Skeletal muscle satellite cell (primary cell): ENCODE results near the gene PIEZO1.

Experiments used
- H3K27me3 ChIP-seq: 2 replicates; pipeline ENCODE4 v1.7.0; 2013; ENCODE audit warnings: low read length; ENCODE audit not compliant: control insufficient read depth, insufficient read depth
- H3K36me3 ChIP-seq: 2 replicates; pipeline ENCODE4 v1.7.0; 2013; ENCODE audit warnings: mild to moderate bottlenecking, control low read depth, low read length; ENCODE audit not compliant: insufficient read depth
- H3K4me1 ChIP-seq: 2 replicates; pipeline ENCODE4 v1.7.0; 2013; ENCODE audit warnings: low read length; ENCODE audit not compliant: control insufficient read depth, insufficient read depth
- H3K4me2 ChIP-seq: 2 replicates; pipeline ENCODE4 v1.7.0; 2013; ENCODE audit warnings: mild to moderate bottlenecking, low read length
- H3K4me3 ChIP-seq: 2 replicates; pipeline ENCODE4 v1.7.0; 2013; ENCODE audit warnings: low read length
- H3K9ac ChIP-seq: 2 replicates; pipeline ENCODE4 v1.7.0; 2013; ENCODE audit warnings: mild to moderate bottlenecking, low read depth, low read length, moderate library complexity
- H3K9me3 ChIP-seq: replicated peaks from 2 replicates; pipeline ENCODE4 v1.7.0; 2013; ENCODE audit warnings: mild to moderate bottlenecking, control low read depth, low read length

PIEZO1 gene

DNA sequence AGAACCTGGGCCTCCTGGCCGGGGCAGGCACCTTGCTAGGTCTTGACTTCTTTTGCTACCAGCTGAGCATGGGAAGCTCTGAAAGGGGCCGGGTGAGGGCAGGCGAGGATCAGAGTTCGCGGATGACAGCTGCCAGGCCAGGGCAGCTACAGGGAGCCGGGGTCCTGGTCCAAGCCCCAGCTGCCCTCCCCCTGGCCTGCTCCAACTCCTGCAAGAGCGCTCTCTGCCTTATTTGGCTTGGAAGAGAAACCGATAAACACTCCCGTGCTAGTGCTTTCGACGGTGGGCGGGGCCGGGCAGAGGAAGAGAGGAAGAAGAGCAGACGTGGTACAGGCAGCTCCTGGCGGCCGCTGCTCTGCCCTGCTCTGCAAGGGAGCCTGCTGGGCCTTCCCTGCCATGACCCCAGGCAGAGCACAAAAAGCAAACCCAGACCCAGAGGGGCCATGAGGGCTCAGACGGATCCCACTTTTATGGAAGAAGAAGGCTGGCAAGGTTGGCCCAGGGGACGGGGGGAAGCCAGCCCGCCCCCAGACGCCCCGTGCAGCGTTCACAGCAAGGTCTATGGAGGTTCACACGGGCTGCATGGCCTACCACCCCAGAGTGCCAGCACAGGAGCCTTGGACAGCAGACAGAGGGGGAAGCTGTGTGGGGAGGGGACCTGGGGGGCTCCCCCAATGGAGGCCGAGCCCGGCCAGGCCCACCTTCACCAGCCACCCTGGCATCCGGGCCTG, 25.6 kb downstream of the PIEZO1 start:
- H3K4me3 ChIP-seq = no peak overlapping the region
- H3K9me3 ChIP-seq = no peaks in the 10 kb centered on the region
- H3K4me2 ChIP-seq = peak overlapping the region; percentile 51
- H3K27me3 ChIP-seq = no peaks in the 10 kb centered on the region
- peaks cover 32% of the 10 kb centered on the region for H3K36me3 ChIP-seq
- H3K4me1 ChIP-seq = peaks cover 48% of the 10 kb centered on the region
- no peak overlapping the region for H3K9ac ChIP-seq

- Histone ChIP-seq H3K4me2 (peak overlapping the region; percentile 51), H3K9ac (no peak overlapping the region), H3K27me3 (no peaks in the 10 kb centered on the region), H3K4me3 (no peak overlapping the region), H3K4me1 (peaks cover 52% of the 10 kb centered on the region), H3K9me3 (no peaks in the 10 kb centered on the region), H3K36me3 (peaks cover 27% of the 10 kb centered on the region)
Observed at GRCh38 chr16:88758944-88759244, 26.1 kb downstream of the PIEZO1 start.

GRCh38 chr16:88758227-88758943, 26.6 kb downstream of the PIEZO1 start:
- peaks cover 25% of the 10 kb centered on the region for H3K36me3 ChIP-seq
- no peak overlapping the region for H3K9ac ChIP-seq
- H3K4me1 ChIP-seq = peaks cover 53% of the 10 kb centered on the region
- no peak overlapping the region for H3K4me3 ChIP-seq
- H3K4me2 ChIP-seq = peak overlapping the region; percentile 36
- H3K9me3 ChIP-seq = no peaks in the 10 kb centered on the region
- no peaks in the 10 kb centered on the region for H3K27me3 ChIP-seq

- no peak overlapping the region for H3K4me3 ChIP-seq
- no peak overlapping the region for H3K4me2 ChIP-seq
- H3K27me3 ChIP-seq = no peaks in the 10 kb centered on the region
- no peaks in the 10 kb centered on the region for H3K9me3 ChIP-seq
- no peak overlapping the region for H3K9ac ChIP-seq
- H3K36me3 ChIP-seq = peaks cover 26% of the 10 kb centered on the region
- H3K4me1 ChIP-seq = peaks cover 53% of the 10 kb centered on the region
Observed at GRCh38 chr16:88755745-88756443, 29.1 kb downstream of the PIEZO1 start.

DNA sequence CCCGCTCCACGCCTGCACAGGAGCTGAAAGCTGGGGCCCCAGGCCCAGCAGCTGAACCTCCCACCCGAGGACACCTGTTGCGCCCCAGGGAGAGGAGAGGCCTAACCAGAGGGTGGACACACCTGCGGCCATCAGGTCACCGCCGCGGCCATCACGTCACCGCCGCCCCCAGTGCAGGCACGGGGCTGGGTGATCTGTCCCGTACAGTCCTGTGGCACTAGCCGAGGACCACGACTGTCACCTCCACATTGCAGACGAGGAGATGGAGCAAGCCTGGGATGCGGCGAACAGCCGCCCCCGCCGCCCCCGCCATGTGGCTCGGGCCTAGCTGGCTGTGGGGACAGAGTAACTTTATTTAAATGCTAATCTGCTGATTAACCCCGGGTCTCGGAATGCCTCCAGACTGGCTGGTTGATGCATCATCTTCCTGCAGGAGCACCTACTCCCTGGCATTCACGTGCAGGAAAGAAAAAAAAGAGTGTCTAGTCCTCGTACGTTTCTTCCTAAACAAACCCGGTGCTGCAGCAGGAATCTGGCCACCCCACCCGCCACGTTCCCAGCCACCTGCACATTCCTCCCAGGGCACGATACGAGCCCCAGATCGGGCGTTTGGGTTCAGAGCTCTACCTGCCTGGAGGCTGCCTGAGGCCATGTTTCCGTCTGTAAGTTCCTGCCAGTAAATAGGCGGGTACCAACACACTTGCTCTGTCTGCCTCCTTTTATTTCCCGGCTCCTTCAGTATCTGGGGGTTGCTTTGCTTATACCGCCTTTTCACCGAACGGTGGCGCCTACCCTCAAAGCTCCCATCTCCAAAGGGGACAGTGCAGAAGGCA, 29.9 kb downstream of the PIEZO1 start:
- H3K4me2 ChIP-seq = peak overlapping the region; percentile 50
- H3K4me1 ChIP-seq = peaks cover 52% of the 10 kb centered on the region
- H3K4me3 ChIP-seq = no peak overlapping the region
- H3K36me3 ChIP-seq = peaks cover 26% of the 10 kb centered on the region
- H3K9me3 ChIP-seq = no peaks in the 10 kb centered on the region
- no peaks in the 10 kb centered on the region for H3K27me3 ChIP-seq
- peak overlapping the region; percentile 24 for H3K9ac ChIP-seq

- H3K27me3 ChIP-seq = no peaks in the 10 kb centered on the region
- H3K9me3 ChIP-seq = no peaks in the 10 kb centered on the region
- peak overlapping the region; percentile 50 for H3K4me2 ChIP-seq
- peaks cover 26% of the 10 kb centered on the region for H3K36me3 ChIP-seq
- no peak overlapping the region for H3K9ac ChIP-seq
- H3K4me1 ChIP-seq = peaks cover 44% of the 10 kb centered on the region
- no peak overlapping the region for H3K4me3 ChIP-seq
Observed at GRCh38 chr16:88754109-88754911, 30.7 kb downstream of the PIEZO1 start.

DNA sequence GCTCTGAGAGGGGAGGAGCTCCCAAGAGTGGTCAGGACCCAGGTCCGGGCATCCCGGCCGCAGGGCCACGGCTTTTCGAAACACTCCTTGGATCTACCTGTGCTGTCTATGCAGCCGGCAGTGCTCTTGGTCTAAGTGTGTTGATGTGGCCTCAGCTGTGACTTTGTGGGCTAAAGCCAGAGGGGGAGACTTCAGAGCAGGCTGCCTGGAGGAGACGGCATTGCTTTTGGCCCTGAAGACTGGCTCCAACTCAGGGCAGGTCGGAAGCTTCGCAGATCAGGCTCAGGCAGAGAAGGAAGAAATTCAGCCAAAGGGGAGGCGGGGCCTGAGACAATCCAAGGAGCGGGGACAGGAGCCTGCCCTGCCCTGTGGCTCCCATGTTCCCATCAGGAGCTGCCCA, 31.4 kb downstream of the PIEZO1 start:
- H3K27me3 ChIP-seq = no peaks in the 10 kb centered on the region
- no peak overlapping the region for H3K9ac ChIP-seq
- no peak overlapping the region for H3K4me3 ChIP-seq
- H3K36me3 ChIP-seq = peaks cover 22% of the 10 kb centered on the region
- no peak overlapping the region for H3K4me2 ChIP-seq
- peaks cover 37% of the 10 kb centered on the region for H3K4me1 ChIP-seq
- H3K9me3 ChIP-seq = no peaks in the 10 kb centered on the region

DNA sequence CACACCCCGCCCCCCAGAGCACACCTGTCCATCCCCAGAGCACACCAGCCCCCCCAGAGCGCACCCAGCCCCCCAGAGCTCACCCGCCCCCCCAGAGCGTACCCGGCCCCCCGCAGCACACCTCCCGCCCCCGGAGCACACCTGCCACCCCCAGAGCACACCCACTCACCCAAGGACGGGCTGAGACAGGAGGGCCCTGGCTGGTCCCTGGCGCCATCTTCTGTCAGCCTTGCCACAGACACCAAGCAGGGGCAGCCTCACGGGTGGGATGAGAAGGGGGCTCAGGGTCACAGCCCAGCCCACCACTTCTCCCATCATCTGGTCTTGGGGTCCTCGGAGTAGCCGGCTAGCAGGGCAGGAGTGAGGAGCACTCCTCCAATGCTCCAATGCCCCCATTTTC, 31.8 kb downstream of the PIEZO1 start:
- Histone ChIP-seq H3K36me3 (peaks cover 21% of the 10 kb centered on the region), H3K4me2 (no peak overlapping the region), H3K4me1 (peaks cover 33% of the 10 kb centered on the region), H3K27me3 (no peaks in the 10 kb centered on the region), H3K4me3 (no peak overlapping the region), H3K9me3 (no peaks in the 10 kb centered on the region), H3K9ac (no peak overlapping the region)

DNA sequence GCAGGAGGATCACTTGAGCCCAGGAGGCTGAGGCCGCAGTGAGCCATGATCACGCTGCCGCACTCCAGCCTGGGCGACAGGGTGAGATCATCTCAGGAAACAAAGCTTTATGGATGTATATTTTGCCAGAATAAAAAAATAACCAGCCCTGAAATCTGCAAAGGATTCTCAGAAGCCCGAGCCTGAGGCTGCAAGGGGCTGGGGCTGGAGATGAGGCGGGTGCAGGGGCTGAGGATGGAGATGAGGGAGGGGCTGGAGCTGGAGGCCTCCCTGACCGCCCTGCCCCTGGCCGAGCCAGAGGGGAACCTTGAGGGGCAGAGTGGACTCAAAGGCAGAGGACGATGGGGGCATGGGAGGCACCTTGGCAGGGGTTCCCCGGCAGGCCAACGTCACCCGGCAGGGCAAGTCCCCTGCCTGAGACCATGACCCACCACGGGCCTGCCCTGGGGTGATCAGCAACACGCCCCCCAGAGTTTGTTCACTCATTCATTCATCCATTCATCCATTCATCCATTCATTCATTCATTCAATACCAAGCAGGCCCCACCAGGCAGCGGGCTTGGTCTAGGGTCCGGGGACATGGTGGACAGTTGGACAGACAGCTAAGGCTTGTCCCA, 32.5 kb downstream of the PIEZO1 start:
- H3K9ac ChIP-seq = no peak overlapping the region
- H3K27me3 ChIP-seq = no peaks in the 10 kb centered on the region
- H3K36me3 ChIP-seq = peaks cover 23% of the 10 kb centered on the region
- H3K9me3 ChIP-seq = no peaks in the 10 kb centered on the region
- H3K4me2 ChIP-seq = no peak overlapping the region
- no peak overlapping the region for H3K4me3 ChIP-seq
- peaks cover 28% of the 10 kb centered on the region for H3K4me1 ChIP-seq

DNA sequence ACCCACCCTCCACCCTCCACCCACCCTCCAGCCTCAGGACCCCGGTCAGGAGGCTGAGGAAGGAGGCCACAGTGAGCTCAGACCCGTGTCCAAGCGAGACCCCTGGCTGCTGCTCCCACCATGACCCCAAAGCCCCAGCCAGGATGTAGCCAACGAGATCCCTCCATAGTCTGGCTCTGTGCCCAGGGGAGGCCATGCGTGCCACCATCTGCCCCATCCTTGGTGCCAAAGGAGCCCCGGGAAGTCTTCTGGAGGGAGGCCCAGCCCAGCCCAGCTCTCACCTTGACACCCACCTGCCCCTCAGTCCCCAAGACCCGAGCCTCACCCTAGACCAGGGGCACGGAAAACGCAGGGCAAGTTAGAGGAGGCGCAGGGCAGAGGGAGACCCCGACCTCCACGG, 34.2 kb downstream of the PIEZO1 start:
- peaks cover 33% of the 10 kb centered on the region for H3K4me1 ChIP-seq
- H3K4me3 ChIP-seq = no peak overlapping the region
- H3K9ac ChIP-seq = no peak overlapping the region
- no peak overlapping the region for H3K4me2 ChIP-seq
- H3K27me3 ChIP-seq = no peaks in the 10 kb centered on the region
- H3K36me3 ChIP-seq = peaks cover 27% of the 10 kb centered on the region
- no peaks in the 10 kb centered on the region for H3K9me3 ChIP-seq
